IMR-90 (cell line): ENCODE measurements around the gene MBD3L2B. TPM values are rescaled to one million over a fixed set of nuclear protein-coding genes. Genes with fewer than 3 reads are reported as not detected.

Source experiments
- ATAC-seq: fragments of 200-7000 bp; cut with Tn5 transposase; 2 replicates; pipeline ENCODE4 v1.9.1; 2020; ENCODE audit warnings: low read depth, mild to moderate bottlenecking, moderate library complexity
- BruUV-seq: library from RNA; stranded (reverse); fragments of 400-500 nt; replicated peaks from 2 replicates; lab custom pipeline; 2021; lab: Mats Ljungman, UMichigan
- CTCF ChIA-PET: fragments of 300-600 bp; formaldehyde crosslinking; extraction: SDS; loops from one replicate; lab custom pipeline; 2021; ENCODE audit warnings: antibody characterized with exemption; lab: Yijun Ruan, JAX
- POLR2A ChIA-PET: fragments of 300-600 bp; sonication (Branson Sonifier 250); formaldehyde crosslinking; loops from one replicate; lab custom pipeline; 2022; ENCODE audit warnings: antibody characterized with exemption; ENCODE audit not compliant: unreplicated experiment; lab: Charles Lee
- DNase-seq: peaks from one replicate; pipeline ENCODE4 v3.0.0; 2013
- H2AFZ ChIP-seq: replicated peaks from 2 replicates; pipeline ENCODE3; 2013; ENCODE audit warnings: low read length, mild to moderate bottlenecking; ENCODE audit not compliant: poor library complexity
- H2AK5ac ChIP-seq: 2 replicates; pipeline ENCODE4 v1.6.1; 2013; ENCODE audit warnings: low read depth, low read length, inconsistent platforms
- H2AK9ac ChIP-seq: replicated peaks from 2 replicates; pipeline ENCODE3; 2013; ENCODE audit warnings: mild to moderate bottlenecking, low read depth, low read length, moderate library complexity; ENCODE audit not compliant: poor library complexity
- H2BK120ac ChIP-seq: 2 replicates; pipeline ENCODE4 v1.6.1; 2013; ENCODE audit warnings: low read depth, low read length, inconsistent platforms
- H2BK15ac ChIP-seq: 3 replicates; pipeline ENCODE4 v1.6.1; 2013; ENCODE audit warnings: low read depth, low read length, inconsistent platforms
- H2BK20ac ChIP-seq: 2 replicates; pipeline ENCODE4 v1.6.1; 2013; ENCODE audit warnings: low read depth, mild to moderate bottlenecking, inconsistent platforms, low read length, moderate library complexity
- H2BK5ac ChIP-seq: 2 replicates; pipeline ENCODE4 v1.6.1; 2013; ENCODE audit warnings: mild to moderate bottlenecking, low read depth, low read length, inconsistent platforms; ENCODE audit not compliant: poor library complexity, severe bottlenecking
- H3K14ac ChIP-seq: replicated peaks from 2 replicates; pipeline ENCODE4 v1.6.1; 2013; ENCODE audit warnings: low read depth, low read length, inconsistent platforms
- H3K18ac ChIP-seq: 2 replicates; pipeline ENCODE4 v1.6.1; 2013; ENCODE audit warnings: low read depth, low read length, control low read depth
- H3K23ac ChIP-seq: 2 replicates; pipeline ENCODE4 v1.6.1; 2013; ENCODE audit warnings: low read depth, low read length, inconsistent platforms
- H3K27ac ChIP-seq: 2 replicates; pipeline ENCODE4 v1.5.1; 2013; ENCODE audit warnings: mild to moderate bottlenecking, control low read depth, low read length; ENCODE audit not compliant: insufficient read depth
- H3K27me3 ChIP-seq: 2 replicates; pipeline ENCODE4 v1.6.1; 2013; ENCODE audit warnings: low read length; ENCODE audit not compliant: control insufficient read depth, insufficient read depth
- H3K36me3 ChIP-seq: 2 replicates; pipeline ENCODE4 v1.6.1; 2013; ENCODE audit warnings: low read length, mixed read lengths; ENCODE audit not compliant: control insufficient read depth, insufficient read depth
- H3K4ac ChIP-seq: 2 replicates; pipeline ENCODE4 v1.6.1; 2013; ENCODE audit warnings: low read depth, low read length, inconsistent platforms
- H3K4me1 ChIP-seq: 2 replicates; pipeline ENCODE4 v1.6.1; 2013; ENCODE audit warnings: low read length, mixed read lengths; ENCODE audit not compliant: control insufficient read depth, insufficient read depth
- H3K4me2 ChIP-seq: 2 replicates; pipeline ENCODE4 v1.6.1; 2013; ENCODE audit warnings: low read depth, mild to moderate bottlenecking, control low read depth, low read length, moderate library complexity
- H3K4me3 ChIP-seq: 2 replicates; pipeline ENCODE4 v1.5.1; 2013; ENCODE audit warnings: low read depth, mild to moderate bottlenecking, control low read depth, low read length, moderate library complexity; ENCODE audit not compliant: insufficient read depth
- H3K56ac ChIP-seq: 2 replicates; pipeline ENCODE4 v1.6.1; 2013; ENCODE audit warnings: low read length, inconsistent platforms; ENCODE audit not compliant: insufficient read depth; ENCODE audit errors: extremely low read depth
- H3K79me1 ChIP-seq, 2 experiments: 2 replicates each; pipeline ENCODE4 v1.6.1; 2013; ENCODE audit warnings: low read length in 2 of 2, inconsistent platforms in 1 of 2, low read depth in 1 of 2
- H3K9ac ChIP-seq: 2 replicates; pipeline ENCODE4 v1.6.1; 2013; ENCODE audit warnings: low read depth, low read length, control low read depth
- H3K9me1 ChIP-seq: 2 replicates; pipeline ENCODE4 v1.6.1; 2013; ENCODE audit warnings: low read length, inconsistent platforms; ENCODE audit not compliant: insufficient read depth
- H3K9me3 ChIP-seq: 2 replicates; pipeline ENCODE4 v1.6.1; 2013; ENCODE audit warnings: low read length; ENCODE audit not compliant: control insufficient read depth, insufficient read depth
- H4K20me1 ChIP-seq: 2 replicates; pipeline ENCODE4 v1.6.1; 2013; ENCODE audit warnings: low read length, inconsistent platforms; ENCODE audit not compliant: insufficient read depth
- H4K5ac ChIP-seq: 2 replicates; pipeline ENCODE4 v1.6.1; 2013; ENCODE audit warnings: mild to moderate bottlenecking, low read depth, low read length, control low read depth
- H4K8ac ChIP-seq, 2 experiments: 2 replicates each; pipeline ENCODE4 v1.6.1; 2013; ENCODE audit warnings: low read depth in 2 of 2, low read length in 2 of 2, control low read depth in 1 of 2, inconsistent platforms in 1 of 2
- H4K91ac ChIP-seq: 2 replicates; pipeline ENCODE4 v1.6.1; 2013; ENCODE audit warnings: low read depth, low read length, inconsistent platforms; ENCODE audit not compliant: insufficient read depth
- BHLHE40 ChIP-seq: fragments of 150-350 bp; IDR thresholded peaks from 2 replicates; pipeline ENCODE4 v1.6.1; 2016; ENCODE audit warnings: mild to moderate bottlenecking, low read depth, low read length
- CEBPB ChIP-seq: IDR thresholded peaks from 2 replicates; pipeline ENCODE4 v1.6.1; 2012; ENCODE audit warnings: low read depth, low read length, improper control_type of control experiment
- CTCF ChIP-seq: conservative IDR thresholded peaks from 2 replicates; pipeline ENCODE4 v1.5.1; 2012; ENCODE audit warnings: mild to moderate bottlenecking, low read depth, low read length, improper control_type of control experiment
- ELK1 ChIP-seq: fragments of 150-350 bp; IDR thresholded peaks from 2 replicates; pipeline ENCODE4 v1.6.1; 2016; ENCODE audit warnings: low read depth, mild to moderate bottlenecking, low read length, moderate library complexity, borderline replicate concordance
- FOS ChIP-seq: fragments of 150-350 bp; IDR thresholded peaks from 2 replicates; pipeline ENCODE4 v1.6.1; 2016; ENCODE audit warnings: low read depth, low read length
- MAFK ChIP-seq: IDR thresholded peaks from 2 replicates; pipeline ENCODE4 v1.6.1; 2012; ENCODE audit warnings: low read depth, low read length, improper control_type of control experiment
- MAZ ChIP-seq: IDR thresholded peaks from 2 replicates; pipeline ENCODE4 v1.6.1; 2012; ENCODE audit warnings: low read depth, mild to moderate bottlenecking, low read length, improper control_type of control experiment, moderate library complexity, borderline replicate concordance
- NFE2L2 ChIP-seq: fragments of 150-350 bp; IDR thresholded peaks from 2 replicates; pipeline ENCODE4 v1.6.1; 2016; ENCODE audit warnings: low read depth, mild to moderate bottlenecking, low read length
- POLR2A ChIP-seq: IDR thresholded peaks from 2 replicates; pipeline ENCODE4 v1.6.1; 2012; ENCODE audit warnings: mild to moderate bottlenecking, low read depth, low read length
- RAD21 ChIP-seq: IDR thresholded peaks from 2 replicates; pipeline ENCODE4 v1.6.1; 2012; ENCODE audit warnings: low read length, improper control_type of control experiment
- RCOR1 ChIP-seq: IDR thresholded peaks from 2 replicates; pipeline ENCODE4 v1.6.1; 2012; ENCODE audit warnings: mild to moderate bottlenecking, low read length, improper control_type of control experiment; ENCODE audit not compliant: insufficient replicate concordance
- RFX5 ChIP-seq: IDR thresholded peaks from 2 replicates; pipeline ENCODE4 v1.8.0; 2012; ENCODE audit warnings: low read depth, mild to moderate bottlenecking, low read length, moderate library complexity
- USF2 ChIP-seq: fragments of 150-350 bp; IDR thresholded peaks from 2 replicates; pipeline ENCODE4 v1.6.1; 2017; ENCODE audit warnings: mild to moderate bottlenecking, antibody characterized with exemption, low read length, low read depth
- WGBS, 2 experiments: methylation state at CpG; one replicate each; pipeline versions ENCODE4 v1.1.5 to v1.1.7; 2013; ENCODE audit warnings: missing lambda C conversion rate in 2 of 2; ENCODE audit not compliant: insufficient read length in 1 of 2; ENCODE audit errors: extremely low coverage in 2 of 2; 5-methylcytosine and 5-hydroxymethylcytosine counted together
- dilution Hi-C: fragments of 300-500 bp; cut with HindIII; formaldehyde crosslinking; loops from one replicate; pipeline ENCODE4 v1.14.3; 2018; ENCODE audit warnings: low sequenced_read_pairs; ENCODE audit not compliant: unreplicated experiment
- in situ Hi-C: fragments of 300-500 bp; cut with MboI; formaldehyde crosslinking; loops from 3 replicates; pipeline ENCODE4 v1.14.3; 2019; ENCODE audit warnings: low sequenced_read_pairs, inconsistent platforms, mixed read lengths
- intact Hi-C: fragments of 100-400 bp; cut with micrococcal nuclease; formaldehyde crosslinking; loops from 2 replicates; pipeline ENCODE4 v1.10.0; 2022
- polyA plus RNA-seq, 3 experiments: library from polyadenylated mRNA; depleted of rRNA; stranded (reverse); fragments of >200 nt; gene quantifications; 2 replicates each; pipeline ENCODE4 v1.2.3, GENCODE V29; 2012; ENCODE audit warnings: low replicate concordance in 1 of 3
- total RNA-seq: library from RNA; depleted of rRNA; stranded (reverse); fragments of >200 nt; gene quantifications from 2 replicates; pipeline ENCODE4 v1.2.3, GENCODE V29; 2012

Gene MBD3L2B
- total and polyA plus RNA-seq, 2 of the 4 experiments (the other 2 are of a cell fraction) = not detected

GRCh38 chr19:6970443-6970842 lies 50.8 kb downstream of the MBD3L2B start:
- CTCF ChIA-PET = no interaction called here

More at GRCh38 chr19:6970443-6970842, 50.8 kb downstream of the MBD3L2B start:
- H3K9me1 ChIP-seq = no peaks in the 10 kb centered on the region
- in situ Hi-C loops = no loop called here
- peaks cover 16% of the 10 kb centered on the region; the same call in 1 of the 2 replicates for H3K9me3 ChIP-seq
- no peaks in the 10 kb centered on the region for H3K79me1 ChIP-seq
- H4K91ac ChIP-seq = no peak overlapping the region
- H2AFZ ChIP-seq = no peak overlapping the region
- H4K5ac ChIP-seq = no peak overlapping the region
- H3K56ac ChIP-seq = no peak overlapping the region
- no peak for ATAC-seq
- no peaks in the 10 kb centered on the region for H3K27me3 ChIP-seq
- no peaks in the 10 kb centered on the region for H3K36me3 ChIP-seq
- no peak overlapping the region for H3K14ac ChIP-seq
- no peak overlapping the region for H3K18ac ChIP-seq
- H3K4me2 ChIP-seq = no peak overlapping the region
- H3K4me3 ChIP-seq = no peak overlapping the region
- WGBS, 2 experiments = no CpG with 5 or more reads among the region's 5 CpGs
- POLR2A ChIA-PET = no interaction called here
- no peak overlapping the region for H4K8ac ChIP-seq
- H2BK20ac ChIP-seq = no peak overlapping the region
- dilution Hi-C loops = no loop called here
- DNase-seq = no peak
- H3K9ac ChIP-seq = no peak overlapping the region
- no peak overlapping the region for H2BK120ac ChIP-seq
- BruUV-seq = no TSS peak
- no peak overlapping the region for H2AK5ac ChIP-seq
- no peak overlapping the region for H2AK9ac ChIP-seq
- no peak overlapping the region for H3K27ac ChIP-seq
- no peaks in the 10 kb centered on the region for H3K4me1 ChIP-seq
- H3K4ac ChIP-seq = no peak overlapping the region
- H2BK5ac ChIP-seq = no peak overlapping the region
- no peaks in the 10 kb centered on the region for H4K20me1 ChIP-seq
- intact Hi-C loops = no loop called here
- TF ChIP-seq RFX5 (no peak), MAFK (no peak), ELK1 (no peak), CTCF (no peak), USF2 (no peak), CEBPB (no peak), NFE2L2 (no peak), RCOR1 (no peak), POLR2A (no peak), BHLHE40 (no peak), FOS (no peak), RAD21 (no peak), MAZ (no peak)
- H2BK15ac ChIP-seq = no peak overlapping the region
- H3K23ac ChIP-seq = no peak overlapping the region
